Measurements from ENCODE around the gene SCNN1G.

SCNN1G gene

GRCh38 chr16:23160082-23160481, 22.5 kb upstream of the SCNN1G start:
- no peak overlapping the region for H3K4me3 ChIP-seq (ENCODE audit: low read depth, low read length)
- TF ChIP-seq, protein P1, sequence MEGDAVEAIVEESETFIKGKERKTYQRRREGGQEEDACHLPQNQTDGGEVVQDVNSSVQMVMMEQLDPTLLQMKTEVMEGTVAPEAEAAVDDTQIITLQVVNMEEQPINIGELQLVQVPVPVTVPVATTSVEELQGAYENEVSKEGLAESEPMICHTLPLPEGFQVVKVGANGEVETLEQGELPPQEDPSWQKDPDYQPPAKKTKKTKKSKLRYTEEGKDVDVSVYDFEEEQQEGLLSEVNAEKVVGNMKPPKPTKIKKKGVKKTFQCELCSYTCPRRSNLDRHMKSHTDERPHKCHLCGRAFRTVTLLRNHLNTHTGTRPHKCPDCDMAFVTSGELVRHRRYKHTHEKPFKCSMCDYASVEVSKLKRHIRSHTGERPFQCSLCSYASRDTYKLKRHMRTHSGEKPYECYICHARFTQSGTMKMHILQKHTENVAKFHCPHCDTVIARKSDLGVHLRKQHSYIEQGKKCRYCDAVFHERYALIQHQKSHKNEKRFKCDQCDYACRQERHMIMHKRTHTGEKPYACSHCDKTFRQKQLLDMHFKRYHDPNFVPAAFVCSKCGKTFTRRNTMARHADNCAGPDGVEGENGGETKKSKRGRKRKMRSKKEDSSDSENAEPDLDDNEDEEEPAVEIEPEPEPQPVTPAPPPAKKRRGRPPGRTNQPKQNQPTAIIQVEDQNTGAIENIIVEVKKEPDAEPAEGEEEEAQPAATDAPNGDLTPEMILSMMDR (IDR thresholded peaks at IDR 0.05; ENCODE audit: low read depth, low read length, missing control alignments) = no peak
- in situ Hi-C loops (cut with HindIII; ENCODE audit: low sequenced_read_pairs) = no loop called here
- DNase-seq (ENCODE audit: low read depth) = no peak

GRCh38 chr16:23160574-23160973, 22.0 kb upstream of the SCNN1G start:
- DNase-seq (ENCODE audit: low read depth) = no peak
- in situ Hi-C loops (cut with HindIII; ENCODE audit: low sequenced_read_pairs) = no loop called here
- TF ChIP-seq, protein P1 (IDR thresholded peaks at IDR 0.05; ENCODE audit: low read depth, low read length, missing control alignments) = no peak
- no peak overlapping the region for H3K4me3 ChIP-seq (ENCODE audit: low read depth, low read length)

DNA sequence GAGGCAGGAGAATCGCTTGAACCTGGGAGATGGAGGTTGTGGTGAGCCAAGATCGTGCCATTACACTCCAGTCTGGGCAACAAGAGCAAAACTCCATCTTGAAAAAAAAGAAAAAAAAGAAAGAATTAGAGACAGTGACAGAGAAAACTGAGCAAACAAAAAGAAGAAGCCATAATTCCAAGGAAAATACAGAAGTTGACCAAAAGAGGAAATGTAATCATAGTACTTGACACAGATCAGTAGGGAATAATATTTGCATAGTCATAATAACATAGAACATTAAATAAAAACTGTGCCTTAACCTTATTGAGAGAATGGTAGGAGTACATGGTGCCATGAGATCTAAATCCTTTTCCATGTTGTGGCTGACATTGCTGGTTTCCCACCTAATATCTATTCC, 18.6 kb upstream of the SCNN1G start:
- TF ChIP-seq, protein P1 (IDR thresholded peaks at IDR 0.05; ENCODE audit: low read depth, low read length, missing control alignments) = no peak

GRCh38 chr16:23164736-23165135, 17.8 kb upstream of the SCNN1G start:
- no peak for DNase-seq (ENCODE audit: low read depth)
- H3K4me3 ChIP-seq (ENCODE audit: low read depth, low read length) = no peak overlapping the region
- TF ChIP-seq, protein P1 (IDR thresholded peaks at IDR 0.05; ENCODE audit: low read depth, low read length, missing control alignments) = no peak
- in situ Hi-C loops (cut with HindIII; ENCODE audit: low sequenced_read_pairs) = no loop called here

More for the DNA sequence above, 18.6 kb upstream of the SCNN1G start:
- no peak for DNase-seq (ENCODE audit: low read depth)
- in situ Hi-C loops (cut with HindIII; ENCODE audit: low sequenced_read_pairs) = no loop called here
- H3K4me3 ChIP-seq (ENCODE audit: low read depth, low read length) = no peak overlapping the region

DNA sequence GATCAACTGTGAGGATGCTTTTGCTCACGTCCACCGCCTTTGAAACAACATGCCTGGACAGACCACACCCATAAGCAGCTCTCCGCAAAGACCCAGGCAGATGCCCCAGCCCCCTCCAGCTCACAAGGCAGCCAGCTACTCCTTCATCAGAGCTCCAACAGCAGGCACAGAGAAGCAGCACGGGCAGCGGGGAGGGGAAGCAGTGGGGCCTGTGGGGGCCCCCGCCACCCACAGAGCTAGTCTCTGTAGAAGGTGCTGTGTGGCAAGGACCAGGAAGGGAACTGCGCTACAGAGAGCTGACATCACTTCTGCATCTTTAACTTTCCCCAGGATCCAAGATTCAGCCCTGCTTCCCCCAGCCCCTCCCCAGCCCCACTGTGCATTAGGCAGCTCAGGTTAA, 10.0 kb upstream of the SCNN1G start:
- TF ChIP-seq, protein P1 (IDR thresholded peaks at IDR 0.05; ENCODE audit: low read depth, low read length, missing control alignments) = no peak
- in situ Hi-C loops (cut with HindIII; ENCODE audit: low sequenced_read_pairs) = no loop called here
- H3K4me3 ChIP-seq (ENCODE audit: low read depth, low read length) = no peak overlapping the region
- no peak for DNase-seq (ENCODE audit: low read depth)

GRCh38 chr16:23172994-23173393, 9.6 kb upstream of the SCNN1G start:
- no peak overlapping the region for H3K4me3 ChIP-seq (ENCODE audit: low read depth, low read length)
- in situ Hi-C loops (cut with HindIII; ENCODE audit: low sequenced_read_pairs) = no loop called here
- no peak for DNase-seq (ENCODE audit: low read depth)
- TF ChIP-seq, protein P1 (IDR thresholded peaks at IDR 0.05; ENCODE audit: low read depth, low read length, missing control alignments) = no peak

DNA sequence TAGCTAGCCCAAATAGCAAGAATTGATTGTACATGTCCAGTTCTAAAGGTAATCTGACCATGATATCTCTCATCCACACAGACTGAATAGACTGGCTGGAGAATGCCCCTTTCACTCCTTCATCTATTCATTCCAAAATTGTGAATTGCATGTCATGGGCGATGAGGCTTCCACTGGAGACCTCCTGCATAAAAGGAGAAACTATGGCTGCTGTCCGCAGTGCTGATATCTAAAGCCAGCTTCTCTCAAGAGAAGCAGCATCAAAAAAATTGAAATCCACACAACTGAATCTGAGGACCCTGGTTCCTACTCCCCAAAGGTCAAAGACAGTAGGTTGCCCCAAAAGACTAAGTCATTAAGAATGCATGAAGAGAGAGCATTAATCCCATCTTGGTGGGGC, 7.9 kb upstream of the SCNN1G start:
- H3K4me3 ChIP-seq (ENCODE audit: low read depth, low read length) = no peak overlapping the region
- TF ChIP-seq, protein P1 (IDR thresholded peaks at IDR 0.05; ENCODE audit: low read depth, low read length, missing control alignments) = no peak
- DNase-seq (ENCODE audit: low read depth) = no peak
- in situ Hi-C loops (cut with HindIII; ENCODE audit: low sequenced_read_pairs) = loop anchor here (25.0 kb wide), 1 partner anchor 263 kb away; no protein-coding TSS in a partner anchor
